Esophagus muscularis mucosa (tissue), 4 donors: ENCODE data around the gene SOBP. TPM values are rescaled to one million over a fixed set of nuclear protein-coding genes. Genes with fewer than 3 reads are reported as not detected.
A peak's percentile ranks its signal among the peaks of the same experiment; 100 is the strongest.

Source experiments
- DNase-seq: peaks from one replicate; pipeline ENCODE4 v3.0.0-alpha.2; 2017; ENCODE audit errors: extremely low spot score
- H3K27ac ChIP-seq, 4 donors: fragments of 200-600 bp; sonication (generic); replicated peaks in 1 of 4; 1 replicate in 3 of 4; 2 replicates in 1 of 4; pipeline ENCODE4 v1.5.1; 2016 to 2019; ENCODE audit warnings: mild to moderate bottlenecking in 1 of 4
- H3K27me3 ChIP-seq, 4 donors: fragments of 200-600 bp; sonication (generic); one replicate each; pipeline versions ENCODE4 v1.5.1 to v1.6.0; 2016 to 2019
- H3K36me3 ChIP-seq, 4 donors: fragments of 200-600 bp; sonication (generic); one replicate each; pipeline ENCODE4 v1.5.1; 2016 to 2019
- H3K4me1 ChIP-seq, 4 donors: fragments of 200-600 bp; sonication (generic); one replicate each; pipeline ENCODE4 v1.5.1; 2016 to 2019
- H3K4me3 ChIP-seq, 4 donors: fragments of 200-600 bp; sonication (generic); 1 replicate in 2 of 4; 2 replicates in 2 of 4; pipeline ENCODE4 v1.5.1; 2016 to 2019; ENCODE audit warnings: mild to moderate bottlenecking in 4 of 4, moderate library complexity in 1 of 4
- H3K9me3 ChIP-seq, 4 donors: fragments of 200-600 bp; sonication (generic); 1 replicate in 3 of 4; 2 replicates in 1 of 4; pipeline ENCODE4 v1.5.1; 2016 to 2019
- CTCF ChIP-seq, 3 experiments: fragments of 200-600 bp in 2 of 3; fragments of 450-650 bp in 1 of 3; sonication (generic) in 2 of 3; IDR thresholded peaks; one replicate each; pipeline ENCODE4 v1.5.1; 2017 to 2019; ENCODE audit warnings: antibody characterized with exemption in 3 of 3, mild to moderate bottlenecking in 2 of 3, moderate library complexity in 1 of 3
- EP300 ChIP-seq: sonication (generic); formaldehyde crosslinking; IDR thresholded peaks from one replicate; pipeline ENCODE4 v1.6.1; 2017; ENCODE audit warnings: antibody characterized with exemption
- POLR2A ChIP-seq: fragments of 450-650 bp; IDR thresholded peaks from one replicate; pipeline ENCODE4 v1.6.1; 2017; ENCODE audit warnings: antibody characterized with exemption, moderate library complexity, mild to moderate bottlenecking, low read depth
- POLR2AphosphoS5 ChIP-seq, 2 donors: sonication (generic); formaldehyde crosslinking; IDR thresholded peaks; one replicate each; pipeline ENCODE4 v1.6.1; 2017; ENCODE audit warnings: antibody characterized with exemption in 2 of 2
- WGBS: methylation state at CpG from one replicate; pipeline ENCODE4 v1.1.5; 2018; 5-methylcytosine and 5-hydroxymethylcytosine counted together
- intact Hi-C: fragments of 100-400 bp; cut with DNase I; formaldehyde crosslinking; loops from one replicate; pipeline ENCODE4 v1.15.1; 2023
- total RNA-seq, 4 donors: library from RNA; depleted of rRNA; stranded (reverse); fragments of >200 nt; gene quantifications; one replicate each; pipeline versions ENCODE4 v1.1.0 to v1.2.1, GENCODE V29; 2016

The SOBP gene
- total RNA-seq, 4 donors from 2014 or later = 18.6 to 44.1 (median 27.6) TPM

GRCh38 chr6:107646176-107646575 is 156.3 kb downstream of the SOBP start:
- Histone ChIP-seq H3K27ac (peak overlapping the region in 1 of 4 donors; percentile 14), H3K36me3 (no peaks in the 10 kb centered on the region), H3K9me3 (no peaks in the 10 kb centered on the region), H3K4me3 (no peak overlapping the region), H3K27me3 (no peaks in the 10 kb centered on the region), H3K4me1 (peaks cover 26 to 31% (median 27%) of the 10 kb centered on the region in 4 donors)
- no peak for TF ChIP-seq CTCF (IDR thresholded peaks at IDR 0.05)
- TF ChIP-seq POLR2AphosphoS5 (IDR thresholded peaks at IDR 0.05) = peak in 1 of 2 donors; percentile 28
- WGBS = 55% methylated on average over 9 of the region's 9 CpGs
- intact Hi-C loops = no loop called here
- no peak for DNase-seq

DNA sequence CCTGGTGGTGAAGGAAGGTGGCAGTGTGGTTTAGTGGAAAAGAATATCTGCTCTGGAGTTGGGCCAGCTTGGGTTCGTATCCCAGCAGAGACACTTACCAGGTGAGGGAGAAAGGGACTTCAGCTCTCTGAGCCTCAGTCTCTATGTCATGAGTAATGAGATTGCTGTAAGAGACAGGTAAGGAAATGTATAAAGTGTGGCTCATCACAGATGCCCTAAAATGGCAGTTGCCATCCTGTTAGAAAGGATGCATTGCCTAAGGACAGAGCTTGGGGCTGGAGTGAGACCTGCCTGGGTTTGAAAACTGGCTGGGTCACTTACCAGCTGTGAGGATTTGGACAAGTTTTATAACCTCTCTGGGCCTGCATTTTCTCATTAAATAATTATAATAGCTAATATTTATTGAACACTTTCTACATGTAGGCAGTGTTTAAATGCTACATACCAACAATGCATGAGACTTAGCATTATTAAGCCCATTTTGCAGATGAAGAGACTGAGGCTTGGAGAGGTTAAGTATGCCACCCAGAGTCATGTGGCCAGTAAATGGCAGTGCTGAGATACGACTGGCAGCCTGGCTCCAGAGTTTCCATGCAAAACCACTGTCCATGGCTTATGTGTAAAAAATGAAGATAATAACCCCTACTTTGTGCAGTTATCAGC is 157.0 kb downstream of the SOBP start:
- no peak for DNase-seq
- Histone ChIP-seq H3K27me3 (no peaks in the 10 kb centered on the region), H3K27ac (no peak overlapping the region), H3K36me3 (no peaks in the 10 kb centered on the region), H3K4me1 (peaks cover 19 to 24% (median 19%) of the 10 kb centered on the region in 4 donors), H3K4me3 (no peak overlapping the region), H3K9me3 (no peaks in the 10 kb centered on the region)
- WGBS = 88% methylated on average over 2 of the region's 2 CpGs
- intact Hi-C loops = no loop called here
- TF ChIP-seq EP300 (no peak), CTCF (IDR thresholded peaks at IDR 0.05) (no peak), POLR2A (no peak), POLR2AphosphoS5 (IDR thresholded peaks at IDR 0.05) (no peak)

- H3K27me3 ChIP-seq = no peaks in the 10 kb centered on the region
- no peak overlapping the region for H3K27ac ChIP-seq
- H3K4me3 ChIP-seq = no peak overlapping the region
- H3K4me1 ChIP-seq = peaks cover 13 to 18% (median 13%) of the 10 kb centered on the region in 4 donors
- TF ChIP-seq POLR2AphosphoS5 (IDR thresholded peaks at IDR 0.05) = no peak
- TF ChIP-seq POLR2A = no peak
- no peak for TF ChIP-seq EP300
- no peak for TF ChIP-seq CTCF (IDR thresholded peaks at IDR 0.05)
- WGBS = 92% methylated on average over 6 of the region's 9 CpGs
- DNase-seq = no peak
- intact Hi-C loops = no loop called here
- no peaks in the 10 kb centered on the region for H3K36me3 ChIP-seq
- no peaks in the 10 kb centered on the region for H3K9me3 ChIP-seq
These were observed 157.6 kb downstream of the SOBP start for GRCh38 chr6:107647439-107647948.

- 90% methylated on average over 1 of the region's 1 CpG for WGBS
- intact Hi-C loops = no loop called here
- H3K9me3 ChIP-seq = no peaks in the 10 kb centered on the region
- TF ChIP-seq POLR2AphosphoS5 (IDR thresholded peaks at IDR 0.05) (no peak), EP300 (no peak), CTCF (IDR thresholded peaks at IDR 0.05) (no peak), POLR2A (no peak)
- H3K27me3 ChIP-seq = no peaks in the 10 kb centered on the region
- DNase-seq = no peak
- H3K36me3 ChIP-seq = no peaks in the 10 kb centered on the region
- no peak overlapping the region for H3K27ac ChIP-seq
- no peak overlapping the region for H3K4me3 ChIP-seq
- peaks cover 12% of the 10 kb centered on the region in 4 donors for H3K4me1 ChIP-seq
These were observed 159.1 kb downstream of the SOBP start for GRCh38 chr6:107648983-107649382.
